ENCODE data around the gene S100A7A. TPM values are rescaled to one million over a fixed set of nuclear protein-coding genes. Genes with fewer than 3 reads are reported as not detected.

Gene S100A7A
- total RNA-seq, 2 experiments from 2014 or later = not detected

- H3K4me3 ChIP-seq (ENCODE audit: low read length) = peak overlapping the region; percentile 26
- H3K36me3 Mint-ChIP-seq (ENCODE audit: low read depth) = no peaks in the 10 kb centered on the region
- ChIA-PET POLR2A (no interaction called here), CTCF (no interaction called here)
- no peaks in the 10 kb centered on the region for H3K9me3 ChIP-seq (ENCODE audit: control insufficient read depth in 1 of 2, insufficient read depth in 1 of 2, low read length in 2 of 2)
- no peak for TF ChIP-seq CTCF (IDR thresholded peaks at IDR 0.05)
- H3K36me3 ChIP-seq (ENCODE audit: insufficient read depth, low read length) = no peaks in the 10 kb centered on the region
- H3K4me1 ChIP-seq (ENCODE audit: insufficient read depth, low read length) = no peaks in the 10 kb centered on the region
- intact Hi-C loops (cut with DNase I, micrococcal nuclease) = no loop called here
- H3K27ac ChIP-seq (ENCODE audit: low read depth in 1 of 2, low read length in 2 of 2) = no peak overlapping the region
- H3K4me3 Mint-ChIP-seq = no peak overlapping the region
- H3K27ac Mint-ChIP-seq = no peak overlapping the region
- peaks cover 8 to 19% of the 10 kb centered on the region in 2 experiments for H3K27me3 ChIP-seq (ENCODE audit: control insufficient read depth in 1 of 2, insufficient read depth in 2 of 2, low read length in 2 of 2)
- H3K27me3 Mint-ChIP-seq = peaks cover 24% of the 10 kb centered on the region
- H3K4me1 Mint-ChIP-seq (ENCODE audit: low read depth) = no peaks in the 10 kb centered on the region
- DNase-seq (no peak), ATAC-seq (ENCODE audit: poor library complexity) (no peak)
- no peaks in the 10 kb centered on the region for H3K9me3 Mint-ChIP-seq
Observed at GRCh38 chr1:153389973-153390879, 26.1 kb upstream of the S100A7A start.

GRCh38 chr1:153390938-153391710, 25.2 kb upstream of the S100A7A start, which contains the start of gene S100A8:
Gene S100A8 (minus strand): TSS chr1:153391073. CDS start chr1:153390535, 538 bp downstream.
- no peaks in the 10 kb centered on the region for H3K9me3 ChIP-seq (ENCODE audit: control insufficient read depth in 1 of 2, insufficient read depth in 1 of 2, low read length in 2 of 2)
- ChIA-PET CTCF (no interaction called here), POLR2A (no interaction called here)
- ATAC-seq (ENCODE audit: poor library complexity) (no peak), DNase-seq (peak in 2 of 14 experiments; percentile 17 to 24)
- TF ChIP-seq CTCF (IDR thresholded peaks at IDR 0.05) = no peak
- peaks cover 8 to 19% of the 10 kb centered on the region in 2 experiments for H3K27me3 ChIP-seq (ENCODE audit: control insufficient read depth in 1 of 2, insufficient read depth in 2 of 2, low read length in 2 of 2)
- H3K4me1 ChIP-seq (ENCODE audit: insufficient read depth, low read length) = no peaks in the 10 kb centered on the region
- Mint-ChIP-seq H3K27me3 (peaks cover 32% of the 10 kb centered on the region), H3K9me3 (no peaks in the 10 kb centered on the region), H3K4me3 (no peak within 1 kb of the TSS), H3K27ac (no peak within 1 kb of the TSS), H3K36me3 (ENCODE audit: low read depth) (no peaks in the 10 kb centered on the region), H3K4me1 (ENCODE audit: low read depth) (no peaks in the 10 kb centered on the region)
- H3K4me3 ChIP-seq (ENCODE audit: low read length) = peak within 1 kb of the TSS; percentile 26
- H3K36me3 ChIP-seq (ENCODE audit: insufficient read depth, low read length) = no peaks in the 10 kb centered on the region
- H3K27ac ChIP-seq (ENCODE audit: low read depth in 1 of 2, low read length in 2 of 2) = no peak within 1 kb of the TSS
- intact Hi-C loops (cut with DNase I, micrococcal nuclease) = no loop called here

GRCh38 chr1:153392258-153392657, 24.1 kb upstream of the S100A7A start:
- no peak for ATAC-seq (ENCODE audit: poor library complexity)
- no peak overlapping the region for H3K4me3 ChIP-seq (ENCODE audit: low read length)
- Mint-ChIP-seq H3K9me3 (no peaks in the 10 kb centered on the region), H3K27ac (no peak overlapping the region), H3K4me3 (no peak overlapping the region), H3K36me3 (ENCODE audit: low read depth) (no peaks in the 10 kb centered on the region), H3K4me1 (ENCODE audit: low read depth) (no peaks in the 10 kb centered on the region), H3K27me3 (peaks cover 32% of the 10 kb centered on the region)
- H3K9me3 ChIP-seq (ENCODE audit: control insufficient read depth in 1 of 2, insufficient read depth in 1 of 2, low read length in 2 of 2) = no peaks in the 10 kb centered on the region
- no peak for TF ChIP-seq CTCF (IDR thresholded peaks at IDR 0.05)
- intact Hi-C loops (cut with DNase I, micrococcal nuclease) = no loop called here
- DNase-seq = no peak
- ChIA-PET CTCF (no interaction called here), POLR2A (no interaction called here)
- H3K36me3 ChIP-seq (ENCODE audit: insufficient read depth, low read length) = no peaks in the 10 kb centered on the region
- H3K27me3 ChIP-seq (ENCODE audit: control insufficient read depth in 1 of 2, insufficient read depth in 2 of 2, low read length in 2 of 2) = peaks cover 8 to 19% of the 10 kb centered on the region in 2 experiments
- no peak overlapping the region for H3K27ac ChIP-seq (ENCODE audit: low read depth in 1 of 2, low read length in 2 of 2)
- no peaks in the 10 kb centered on the region for H3K4me1 ChIP-seq (ENCODE audit: insufficient read depth, low read length)

Data from CD4-positive, alpha-beta T cell (primary cell).